HG03103 (cell line): Measurements from ENCODE around the gene ADCK2.
"Not testable (repeated sequence)": the region's sequence is repeated elsewhere in the genome, so short reads cannot be mapped to it uniquely, and the experiment has no call there.

Experiments used
- ATAC-seq: cut with Tn5 transposase; IDR thresholded peaks from one replicate; pipeline ENCODE4 v1.9.1; 2021; ENCODE audit warnings: low read depth; ENCODE audit not compliant: unreplicated experiment

Gene ADCK2

GRCh38 chr7:140691376-140692045 lies 18.8 kb downstream of the ADCK2 start:
- ATAC-seq = no peak

GRCh38 chr7:140693849-140694248 lies 21.1 kb downstream of the ADCK2 start:
- ATAC-seq = not testable (repeated sequence)

- ATAC-seq = no peak
Observed at GRCh38 chr7:140694592-140694991, 21.8 kb downstream of the ADCK2 start.

- ATAC-seq = no peak
Observed at GRCh38 chr7:140695381-140695780, 22.6 kb downstream of the ADCK2 start.

- ATAC-seq = no peak
Observed at GRCh38 chr7:140696024-140696679, 23.4 kb downstream of the ADCK2 start.

- peak; percentile 85 for ATAC-seq
Observed at GRCh38 chr7:140696680-140697446, 24.1 kb downstream of the ADCK2 start, which contains the start of gene NDUFB2. TSS of gene NDUFB2 (plus strand) at chr7:140696708. CDS start at chr7:140696745, 37 bp downstream.

- ATAC-seq = no peak
Observed at GRCh38 chr7:140697447-140698143, 24.9 kb downstream of the ADCK2 start.

GRCh38 chr7:140698477-140698876 lies 25.7 kb downstream of the ADCK2 start:
- ATAC-seq = no peak

GRCh38 chr7:140702774-140703173 lies 30.0 kb downstream of the ADCK2 start:
- no peak for ATAC-seq

GRCh38 chr7:140704205-140704604 lies 31.5 kb downstream of the ADCK2 start:
- no peak for ATAC-seq

- no peak for ATAC-seq
Observed at GRCh38 chr7:140707132-140707531, 34.4 kb downstream of the ADCK2 start.

GRCh38 chr7:140708764-140709163 lies 36.0 kb downstream of the ADCK2 start:
- ATAC-seq = not testable (repeated sequence)

GRCh38 chr7:140712392-140712791 lies 39.6 kb downstream of the ADCK2 start:
- ATAC-seq = not testable (repeated sequence)

- no peak for ATAC-seq
Observed at GRCh38 chr7:140714331-140715040, 41.7 kb downstream of the ADCK2 start.

- ATAC-seq = no peak
Observed at GRCh38 chr7:140719721-140720120, 47.0 kb downstream of the ADCK2 start.

GRCh38 chr7:140722254-140722653 lies 49.5 kb downstream of the ADCK2 start:
- no peak for ATAC-seq

- ATAC-seq = no peak
Observed at GRCh38 chr7:140723006-140723405, 50.3 kb downstream of the ADCK2 start.

GRCh38 chr7:140723574-140723973 lies 50.8 kb downstream of the ADCK2 start:
- no peak for ATAC-seq

GRCh38 chr7:140724706-140725105 lies 52.0 kb downstream of the ADCK2 start:
- no peak for ATAC-seq

- ATAC-seq = no peak
Observed at GRCh38 chr7:140726281-140726680, 53.5 kb downstream of the ADCK2 start.
